IMR-90 (cell line): ENCODE measurements around the gene AHCTF1. TPM values are rescaled to one million over a fixed set of nuclear protein-coding genes. Genes with fewer than 3 reads are reported as not detected.

Source experiments
- ATAC-seq: fragments of 200-7000 bp; cut with Tn5 transposase; 2 replicates; pipeline ENCODE4 v1.9.1; 2020; ENCODE audit warnings: low read depth, mild to moderate bottlenecking, moderate library complexity
- BruUV-seq: library from RNA; stranded (reverse); fragments of 400-500 nt; replicated peaks from 2 replicates; lab custom pipeline; 2021; lab: Mats Ljungman, UMichigan
- CTCF ChIA-PET: fragments of 300-600 bp; formaldehyde crosslinking; extraction: SDS; loops from one replicate; lab custom pipeline; 2021; ENCODE audit warnings: antibody characterized with exemption; lab: Yijun Ruan, JAX
- POLR2A ChIA-PET: fragments of 300-600 bp; sonication (Branson Sonifier 250); formaldehyde crosslinking; loops from one replicate; lab custom pipeline; 2022; ENCODE audit warnings: antibody characterized with exemption; ENCODE audit not compliant: unreplicated experiment; lab: Charles Lee
- DNase-seq: peaks from one replicate; pipeline ENCODE4 v3.0.0; 2013
- H2AFZ ChIP-seq: replicated peaks from 2 replicates; pipeline ENCODE3; 2013; ENCODE audit warnings: low read length, mild to moderate bottlenecking; ENCODE audit not compliant: poor library complexity
- H2AK5ac ChIP-seq: 2 replicates; pipeline ENCODE4 v1.6.1; 2013; ENCODE audit warnings: low read depth, low read length, inconsistent platforms
- H2AK9ac ChIP-seq: replicated peaks from 2 replicates; pipeline ENCODE3; 2013; ENCODE audit warnings: mild to moderate bottlenecking, low read depth, low read length, moderate library complexity; ENCODE audit not compliant: poor library complexity
- H2BK120ac ChIP-seq: 2 replicates; pipeline ENCODE4 v1.6.1; 2013; ENCODE audit warnings: low read depth, low read length, inconsistent platforms
- H2BK15ac ChIP-seq: 3 replicates; pipeline ENCODE4 v1.6.1; 2013; ENCODE audit warnings: low read depth, low read length, inconsistent platforms
- H2BK20ac ChIP-seq: 2 replicates; pipeline ENCODE4 v1.6.1; 2013; ENCODE audit warnings: low read depth, mild to moderate bottlenecking, inconsistent platforms, low read length, moderate library complexity
- H2BK5ac ChIP-seq: 2 replicates; pipeline ENCODE4 v1.6.1; 2013; ENCODE audit warnings: mild to moderate bottlenecking, low read depth, low read length, inconsistent platforms; ENCODE audit not compliant: poor library complexity, severe bottlenecking
- H3K14ac ChIP-seq: replicated peaks from 2 replicates; pipeline ENCODE4 v1.6.1; 2013; ENCODE audit warnings: low read depth, low read length, inconsistent platforms
- H3K18ac ChIP-seq: 2 replicates; pipeline ENCODE4 v1.6.1; 2013; ENCODE audit warnings: low read depth, low read length, control low read depth
- H3K23ac ChIP-seq: 2 replicates; pipeline ENCODE4 v1.6.1; 2013; ENCODE audit warnings: low read depth, low read length, inconsistent platforms
- H3K27ac ChIP-seq: 2 replicates; pipeline ENCODE4 v1.5.1; 2013; ENCODE audit warnings: mild to moderate bottlenecking, control low read depth, low read length; ENCODE audit not compliant: insufficient read depth
- H3K27me3 ChIP-seq: 2 replicates; pipeline ENCODE4 v1.6.1; 2013; ENCODE audit warnings: low read length; ENCODE audit not compliant: control insufficient read depth, insufficient read depth
- H3K36me3 ChIP-seq: 2 replicates; pipeline ENCODE4 v1.6.1; 2013; ENCODE audit warnings: low read length, mixed read lengths; ENCODE audit not compliant: control insufficient read depth, insufficient read depth
- H3K4ac ChIP-seq: 2 replicates; pipeline ENCODE4 v1.6.1; 2013; ENCODE audit warnings: low read depth, low read length, inconsistent platforms
- H3K4me1 ChIP-seq: 2 replicates; pipeline ENCODE4 v1.6.1; 2013; ENCODE audit warnings: low read length, mixed read lengths; ENCODE audit not compliant: control insufficient read depth, insufficient read depth
- H3K4me2 ChIP-seq: 2 replicates; pipeline ENCODE4 v1.6.1; 2013; ENCODE audit warnings: low read depth, mild to moderate bottlenecking, control low read depth, low read length, moderate library complexity
- H3K4me3 ChIP-seq: 2 replicates; pipeline ENCODE4 v1.5.1; 2013; ENCODE audit warnings: low read depth, mild to moderate bottlenecking, control low read depth, low read length, moderate library complexity; ENCODE audit not compliant: insufficient read depth
- H3K56ac ChIP-seq: 2 replicates; pipeline ENCODE4 v1.6.1; 2013; ENCODE audit warnings: low read length, inconsistent platforms; ENCODE audit not compliant: insufficient read depth; ENCODE audit errors: extremely low read depth
- H3K79me1 ChIP-seq, 2 experiments: 2 replicates each; pipeline ENCODE4 v1.6.1; 2013; ENCODE audit warnings: low read length in 2 of 2, inconsistent platforms in 1 of 2, low read depth in 1 of 2
- H3K9ac ChIP-seq: 2 replicates; pipeline ENCODE4 v1.6.1; 2013; ENCODE audit warnings: low read depth, low read length, control low read depth
- H3K9me1 ChIP-seq: 2 replicates; pipeline ENCODE4 v1.6.1; 2013; ENCODE audit warnings: low read length, inconsistent platforms; ENCODE audit not compliant: insufficient read depth
- H3K9me3 ChIP-seq: 2 replicates; pipeline ENCODE4 v1.6.1; 2013; ENCODE audit warnings: low read length; ENCODE audit not compliant: control insufficient read depth, insufficient read depth
- H4K20me1 ChIP-seq: 2 replicates; pipeline ENCODE4 v1.6.1; 2013; ENCODE audit warnings: low read length, inconsistent platforms; ENCODE audit not compliant: insufficient read depth
- H4K5ac ChIP-seq: 2 replicates; pipeline ENCODE4 v1.6.1; 2013; ENCODE audit warnings: mild to moderate bottlenecking, low read depth, low read length, control low read depth
- H4K8ac ChIP-seq, 2 experiments: 2 replicates each; pipeline ENCODE4 v1.6.1; 2013; ENCODE audit warnings: low read depth in 2 of 2, low read length in 2 of 2, control low read depth in 1 of 2, inconsistent platforms in 1 of 2
- H4K91ac ChIP-seq: 2 replicates; pipeline ENCODE4 v1.6.1; 2013; ENCODE audit warnings: low read depth, low read length, inconsistent platforms; ENCODE audit not compliant: insufficient read depth
- CHD1 ChIP-seq: IDR thresholded peaks from 2 replicates; pipeline ENCODE4 v1.6.1; 2012; ENCODE audit warnings: low read depth, low read length, improper control_type of control experiment
- FOS ChIP-seq: fragments of 150-350 bp; IDR thresholded peaks from 2 replicates; pipeline ENCODE4 v1.6.1; 2016; ENCODE audit warnings: low read depth, low read length
- RFX5 ChIP-seq: IDR thresholded peaks from 2 replicates; pipeline ENCODE4 v1.8.0; 2012; ENCODE audit warnings: low read depth, mild to moderate bottlenecking, low read length, moderate library complexity
- WGBS, 2 experiments: methylation state at CpG; one replicate each; pipeline versions ENCODE4 v1.1.5 to v1.1.7; 2013; ENCODE audit warnings: missing lambda C conversion rate in 2 of 2; ENCODE audit not compliant: insufficient read length in 1 of 2; ENCODE audit errors: extremely low coverage in 2 of 2; 5-methylcytosine and 5-hydroxymethylcytosine counted together
- dilution Hi-C: fragments of 300-500 bp; cut with HindIII; formaldehyde crosslinking; loops from one replicate; pipeline ENCODE4 v1.14.3; 2018; ENCODE audit warnings: low sequenced_read_pairs; ENCODE audit not compliant: unreplicated experiment
- in situ Hi-C: fragments of 300-500 bp; cut with MboI; formaldehyde crosslinking; loops from 3 replicates; pipeline ENCODE4 v1.14.3; 2019; ENCODE audit warnings: low sequenced_read_pairs, inconsistent platforms, mixed read lengths
- intact Hi-C: fragments of 100-400 bp; cut with micrococcal nuclease; formaldehyde crosslinking; loops from 2 replicates; pipeline ENCODE4 v1.10.0; 2022
- polyA plus RNA-seq, 3 experiments: library from polyadenylated mRNA; depleted of rRNA; stranded (reverse); fragments of >200 nt; gene quantifications; 2 replicates each; pipeline ENCODE4 v1.2.3, GENCODE V29; 2012; ENCODE audit warnings: low replicate concordance in 1 of 3
- total RNA-seq: library from RNA; depleted of rRNA; stranded (reverse); fragments of >200 nt; gene quantifications from 2 replicates; pipeline ENCODE4 v1.2.3, GENCODE V29; 2012

AHCTF1 gene
- total and polyA plus RNA-seq, 2 of the 4 experiments (the other 2 are of a cell fraction) = 8.9 to 29.0 TPM

DNA sequence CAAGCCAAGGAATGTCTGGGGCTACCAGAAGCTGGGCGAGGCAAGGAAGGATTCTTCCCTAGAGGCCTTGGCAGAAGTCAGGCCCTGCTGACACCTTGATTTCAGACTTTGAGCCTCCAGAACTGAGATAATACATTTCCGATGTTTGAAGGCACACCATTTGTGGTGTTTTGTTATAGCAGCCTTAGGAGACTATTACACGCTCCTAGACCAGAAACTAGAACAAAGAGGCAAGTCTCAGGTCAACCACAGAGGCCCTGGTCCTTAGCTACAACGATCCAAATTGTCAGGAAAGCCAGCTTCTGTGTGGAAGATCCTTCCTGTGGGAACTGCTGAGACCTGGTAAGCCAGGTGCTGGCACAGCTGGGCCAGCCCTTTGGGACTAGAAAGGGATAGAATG is 19.7 kb upstream of the AHCTF1 start:
- no peaks in the 10 kb centered on the region for H4K20me1 ChIP-seq
- in situ Hi-C loops = no loop called here

More for the DNA sequence above, 19.7 kb upstream of the AHCTF1 start:
- no peaks in the 10 kb centered on the region for H3K9me3 ChIP-seq
- ATAC-seq (no peak), DNase-seq (no peak)
- no peaks in the 10 kb centered on the region for H3K36me3 ChIP-seq
- no peak for TF ChIP-seq FOS
- TF ChIP-seq RFX5 = no peak
- no peak for TF ChIP-seq CHD1
- no peaks in the 10 kb centered on the region for H3K9me1 ChIP-seq
- no peak overlapping the region for H4K5ac ChIP-seq
- H2BK20ac ChIP-seq = no peak overlapping the region
- ChIA-PET POLR2A (no interaction called here), CTCF (interaction anchor here (0.6 kb wide), 1 partner anchor 11 kb away, joined by 4 read pairs; no protein-coding TSS in a partner anchor)
- H3K4me3 ChIP-seq = no peak overlapping the region
- no peak overlapping the region for H2BK5ac ChIP-seq
- no peaks in the 10 kb centered on the region for H3K4me1 ChIP-seq
- no peaks in the 10 kb centered on the region for H3K79me1 ChIP-seq
- H2AK5ac ChIP-seq = no peak overlapping the region
- no peak overlapping the region for H2AK9ac ChIP-seq
- H3K27me3 ChIP-seq = no peaks in the 10 kb centered on the region
- dilution Hi-C loops = no loop called here
- WGBS, 2 experiments = 100% methylated on average over 1 of the region's 4 CpGs; no CpG with 5 or more reads in 1 of the 2 experiments
- H2AFZ ChIP-seq = no peak overlapping the region
- BruUV-seq = no TSS peak
- H4K91ac ChIP-seq = no peak overlapping the region
- H3K56ac ChIP-seq = no peak overlapping the region
- no peak overlapping the region for H3K4me2 ChIP-seq
- no peak overlapping the region for H3K18ac ChIP-seq
- H2BK120ac ChIP-seq = no peak overlapping the region
- no peak overlapping the region for H3K4ac ChIP-seq
- no peak overlapping the region for H3K14ac ChIP-seq
- H2BK15ac ChIP-seq = no peak overlapping the region
- no peak overlapping the region for H3K9ac ChIP-seq
- intact Hi-C loops = no loop called here
- H3K27ac ChIP-seq = no peak overlapping the region
- H3K23ac ChIP-seq = no peak overlapping the region
- no peak overlapping the region for H4K8ac ChIP-seq
